ENCODE measurements around the gene EHBP1L1.

Gene EHBP1L1

DNA sequence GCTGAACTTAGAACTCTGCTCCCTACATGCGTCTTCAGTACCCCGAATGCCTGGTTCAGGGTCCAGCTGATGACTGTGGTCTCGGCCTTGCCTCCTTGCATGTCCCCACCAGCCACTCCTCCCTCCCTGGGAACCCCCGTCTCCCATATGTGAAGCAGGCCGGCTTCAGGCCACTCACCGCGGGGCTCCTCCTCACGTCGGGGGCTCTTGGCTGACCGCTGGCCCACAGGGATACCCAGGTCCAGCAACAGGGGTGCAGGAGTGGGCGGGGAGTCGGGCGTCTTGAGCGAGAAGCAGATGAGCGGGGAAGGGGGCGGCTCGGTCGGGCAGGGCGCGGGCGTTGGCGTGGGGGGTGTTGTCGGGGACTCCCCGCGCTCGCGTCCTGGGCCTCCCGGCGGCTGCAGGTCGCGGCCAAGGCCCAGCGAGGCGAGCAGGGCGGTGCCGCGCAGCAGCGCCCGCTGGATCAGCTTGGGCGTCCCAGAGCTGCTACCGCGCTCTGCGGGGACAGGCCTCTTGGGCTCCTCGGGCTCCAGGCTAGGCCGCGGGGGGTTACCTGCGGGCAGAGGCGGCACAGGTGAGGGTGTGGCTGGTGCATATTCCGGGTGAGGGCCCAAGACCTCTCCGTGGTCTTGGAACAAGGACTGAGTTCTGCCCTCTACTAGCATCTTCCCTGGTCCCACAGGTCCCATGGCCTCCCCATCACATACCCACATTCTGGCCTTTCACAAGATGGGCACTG, 23.5 kb downstream of the EHBP1L1 start:
- no peak for DNase-seq

DNA sequence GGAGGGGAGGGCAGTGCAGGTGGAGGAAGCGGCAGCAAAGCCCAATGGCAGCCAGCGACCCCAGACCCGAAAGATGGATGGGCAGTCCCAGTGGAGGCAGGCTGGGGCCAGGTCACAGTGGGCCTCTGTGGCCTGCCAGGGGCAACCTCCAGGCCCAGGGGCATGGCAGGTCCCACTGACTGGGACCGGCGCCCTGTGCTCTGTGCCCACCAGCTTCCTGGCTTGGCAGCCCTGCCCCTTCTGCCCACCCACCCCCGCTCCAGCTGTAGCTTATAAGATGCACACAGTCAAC, 24.0 kb downstream of the EHBP1L1 start:
- no peak for DNase-seq

DNA sequence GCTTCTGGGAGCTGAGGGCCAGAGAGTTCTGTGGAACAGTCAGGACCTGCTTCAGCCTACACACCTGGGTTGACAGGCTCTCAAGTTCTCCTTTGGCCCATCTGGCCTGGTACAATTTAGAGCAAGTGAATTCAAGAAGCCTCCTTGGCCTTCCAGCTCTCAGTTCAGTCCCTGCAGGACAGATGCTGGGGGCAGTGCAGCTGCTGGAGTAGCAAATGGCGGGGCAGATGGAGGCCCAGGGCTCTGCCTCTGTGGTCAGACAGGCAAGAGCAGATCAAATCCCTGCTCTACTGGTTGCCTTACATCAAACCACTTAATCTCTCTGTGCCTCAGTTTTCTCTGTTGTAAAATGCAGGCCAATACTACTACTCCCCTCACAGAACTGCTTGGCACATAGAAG, 28.4 kb downstream of the EHBP1L1 start:
- DNase-seq = no peak

DNA sequence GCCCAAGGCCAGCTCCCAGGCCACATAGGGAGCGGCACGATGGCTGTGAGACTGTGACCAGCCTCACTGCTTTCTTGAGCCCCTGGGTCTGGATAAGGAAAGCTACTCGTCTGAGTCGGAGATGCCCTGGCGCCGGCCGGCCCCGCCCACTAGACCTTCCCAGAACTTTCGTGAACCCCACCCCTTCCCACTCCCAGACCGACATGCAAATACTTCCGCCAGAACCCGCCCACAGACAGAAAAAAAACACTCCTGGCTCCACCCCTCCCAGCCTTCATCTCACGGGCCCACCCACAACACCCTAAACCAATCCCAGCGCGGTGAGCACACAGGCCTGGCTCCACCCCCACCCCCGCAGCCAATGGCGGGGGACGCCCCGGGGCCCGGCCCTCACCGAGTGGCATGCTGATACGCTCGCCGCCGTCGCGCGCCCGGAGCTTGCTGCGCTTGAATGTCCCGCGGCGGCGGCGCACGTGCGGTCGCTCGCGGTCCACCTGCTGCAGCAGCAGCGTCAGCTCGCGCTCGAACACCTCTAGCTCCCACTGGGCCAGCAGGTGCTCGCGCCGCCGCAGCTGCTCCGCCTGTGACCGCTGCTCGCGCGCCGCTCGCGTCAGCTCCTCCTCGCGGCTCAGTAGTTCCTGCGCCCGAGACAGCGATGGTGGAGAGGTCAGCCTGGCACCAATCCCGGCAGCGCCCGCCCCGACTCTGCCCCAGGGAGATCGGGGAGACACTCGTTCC, 31.2 kb downstream of the EHBP1L1 start:
- DNase-seq = no peak

DNA sequence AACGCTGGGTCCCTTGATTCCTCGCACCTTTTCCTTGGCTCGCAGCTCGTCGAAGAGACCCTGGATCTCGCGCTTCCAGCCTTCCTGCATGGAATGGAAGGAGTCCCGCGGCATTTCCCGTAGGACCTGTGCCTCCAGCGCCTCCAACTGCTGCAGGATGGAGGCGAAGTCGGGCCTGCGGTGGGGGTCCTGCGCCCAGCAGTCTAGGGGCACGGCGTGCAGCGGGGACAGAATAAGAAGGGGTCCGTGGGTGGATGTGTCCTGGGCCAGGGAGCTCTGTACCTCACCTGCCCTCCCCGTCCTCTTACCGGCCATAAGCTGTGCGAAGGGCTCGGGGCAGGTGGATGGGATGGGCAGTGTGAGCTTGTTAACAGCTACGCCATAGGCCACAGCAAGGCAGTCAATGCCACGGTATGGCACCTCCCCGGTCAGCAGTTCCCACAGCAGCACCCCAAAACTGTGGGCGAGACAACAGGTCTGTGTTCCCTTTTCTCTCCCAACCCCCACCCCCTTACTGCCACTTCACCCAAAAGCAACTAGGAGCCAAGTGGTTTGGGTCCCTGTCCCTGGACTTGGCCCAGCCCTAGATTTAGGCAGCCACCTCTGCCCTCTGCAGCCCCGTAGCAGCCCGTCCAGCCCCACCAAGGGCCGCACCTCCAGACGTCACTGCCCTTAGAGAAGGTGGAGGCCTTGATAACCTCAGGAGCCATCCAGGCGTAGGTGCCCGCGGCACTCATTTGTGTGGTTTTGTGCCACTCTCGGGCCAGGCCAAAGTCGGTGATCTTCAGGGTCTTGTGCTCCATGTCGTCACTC, 32.0 kb downstream of the EHBP1L1 start:
- DNase-seq = no peak

DNA sequence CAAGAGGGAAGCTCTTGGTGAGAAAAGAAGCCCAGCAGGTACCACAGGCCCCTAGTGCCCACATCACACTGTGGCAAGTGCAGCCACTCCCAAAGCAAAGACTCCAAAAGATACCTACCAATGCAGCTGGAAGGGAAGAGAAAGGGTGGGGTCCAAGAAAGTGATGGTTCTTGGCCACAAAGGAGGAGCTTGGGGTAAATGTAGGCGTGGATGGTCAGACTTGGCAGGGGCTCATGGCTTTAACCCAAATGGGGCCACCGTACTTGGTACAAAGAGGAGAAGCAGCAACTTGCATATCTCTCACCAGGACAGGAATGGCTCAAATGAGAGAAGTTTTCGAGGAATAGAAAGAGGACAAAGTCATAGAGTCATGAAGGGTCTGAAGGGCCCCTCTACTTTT, 33.4 kb downstream of the EHBP1L1 start:
- no peak for DNase-seq

DNA sequence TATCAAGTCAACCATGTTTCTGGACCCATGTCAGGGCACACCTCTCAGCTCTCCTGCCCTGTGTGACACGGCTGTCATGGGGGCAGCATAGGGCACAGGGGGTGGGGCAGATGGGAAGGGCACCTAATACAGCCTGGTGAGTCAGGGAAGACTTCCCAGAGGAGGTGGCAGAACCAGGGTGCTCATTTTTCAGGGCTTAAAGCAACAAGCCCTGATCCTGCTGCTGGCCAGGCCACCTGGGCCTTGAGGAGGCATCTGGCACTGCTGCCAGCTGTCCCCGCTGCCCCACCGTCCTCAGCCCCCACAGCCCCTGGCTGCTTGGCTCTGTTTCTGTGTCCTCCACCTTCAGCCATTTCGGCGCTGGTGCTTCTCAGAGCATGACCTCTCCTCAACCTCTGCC, 33.8 kb downstream of the EHBP1L1 start:
- no peak for DNase-seq

DNA sequence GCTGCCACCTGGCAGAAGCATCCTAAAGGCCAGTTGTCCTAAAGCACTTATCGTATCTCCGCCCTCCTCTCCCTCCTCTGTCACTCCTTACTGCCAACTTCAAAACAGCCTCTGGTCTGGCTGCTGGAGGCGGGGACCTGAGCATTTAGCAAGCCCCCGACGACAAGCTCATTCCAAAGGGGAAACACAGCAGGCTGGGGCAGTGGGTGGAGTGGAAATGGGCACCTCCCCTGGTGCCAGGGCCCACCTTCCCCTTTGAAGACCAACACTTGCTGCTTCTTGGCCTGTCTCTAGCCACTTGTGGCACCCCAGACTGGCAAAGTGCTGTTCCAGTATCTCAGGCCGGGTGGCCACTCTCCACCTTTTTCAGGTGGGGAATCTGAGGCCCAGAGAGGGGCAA, 34.6 kb downstream of the EHBP1L1 start:
- DNase-seq = no peak

DNA sequence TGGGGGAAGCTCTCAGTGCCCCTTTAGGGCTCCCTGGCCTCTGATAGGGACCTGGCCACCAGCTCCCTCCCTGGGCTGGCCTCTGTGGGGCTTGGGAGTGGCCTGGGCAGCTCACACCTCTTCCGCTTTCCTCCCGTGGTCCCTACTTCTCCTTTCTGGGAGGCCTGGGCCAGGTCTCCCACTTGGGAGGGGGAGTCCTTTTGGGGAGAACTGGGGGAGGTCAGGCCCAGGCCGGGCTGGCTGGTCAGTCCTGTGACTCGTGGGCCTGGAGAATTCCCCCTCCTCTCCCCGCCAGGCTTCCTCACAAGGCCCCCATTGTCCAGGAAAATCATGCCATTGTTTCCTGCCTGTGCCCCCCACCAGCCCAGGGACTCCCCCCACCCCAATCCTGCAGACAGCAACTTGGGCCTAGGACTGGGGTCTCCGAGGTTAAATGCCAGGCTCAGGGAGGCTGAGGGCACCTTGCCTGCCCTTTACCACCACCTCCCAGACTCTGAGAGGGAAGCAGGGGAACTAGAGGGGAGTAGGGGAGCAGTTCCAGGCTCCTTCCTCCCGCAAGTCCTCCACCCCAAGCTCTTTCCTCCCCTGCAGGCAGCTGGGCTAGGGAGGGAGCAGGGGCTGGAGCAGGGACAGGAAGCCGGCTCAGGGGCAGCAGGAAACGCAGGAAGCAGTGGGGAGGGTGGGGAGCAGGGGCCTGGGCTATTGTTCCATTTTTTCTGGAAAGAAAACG, 35.3 kb downstream of the EHBP1L1 start:
- no peak for DNase-seq

DNA sequence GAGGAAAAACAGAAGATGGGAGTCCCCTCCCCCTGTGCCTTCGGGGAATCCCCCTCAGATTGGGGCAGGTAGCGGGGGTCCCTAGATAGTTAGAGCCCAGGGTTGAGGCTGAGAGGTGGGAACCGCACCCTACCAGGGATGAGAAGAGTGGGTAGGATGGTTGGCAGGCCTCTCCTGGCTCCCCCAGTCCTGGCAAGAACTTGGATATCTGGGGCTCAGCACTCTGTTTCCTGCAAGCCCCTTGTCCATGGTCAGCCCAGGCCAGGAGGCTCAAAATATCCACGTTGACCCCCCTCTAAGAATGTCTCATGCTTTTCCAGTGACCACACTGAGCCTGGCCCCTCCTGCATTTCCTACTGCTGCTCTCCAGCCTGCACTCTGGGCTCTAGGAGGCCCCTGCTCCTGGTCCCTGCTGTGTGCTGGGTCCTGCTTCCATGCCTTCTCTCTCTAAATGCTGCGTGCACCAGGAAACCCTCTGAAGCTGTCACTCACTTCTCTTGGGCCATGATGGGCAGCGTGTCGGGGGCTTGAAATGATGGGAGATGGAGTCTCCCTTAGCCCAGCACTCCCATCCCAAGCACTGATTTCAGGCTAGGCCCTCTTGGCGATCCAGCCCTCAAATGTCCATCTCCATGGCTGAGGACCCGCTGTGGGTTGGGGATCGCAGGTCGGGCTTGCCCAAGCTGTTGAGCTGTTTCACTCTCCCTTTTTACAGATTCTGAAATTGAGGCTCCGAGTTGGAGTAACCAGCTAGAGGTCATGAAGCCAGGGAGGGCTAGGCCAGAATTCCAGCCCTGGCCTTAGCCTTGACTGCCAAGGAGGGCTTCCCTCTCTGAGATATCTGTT, 36.1 kb downstream of the EHBP1L1 start:
- DNase-seq = no peak

DNA sequence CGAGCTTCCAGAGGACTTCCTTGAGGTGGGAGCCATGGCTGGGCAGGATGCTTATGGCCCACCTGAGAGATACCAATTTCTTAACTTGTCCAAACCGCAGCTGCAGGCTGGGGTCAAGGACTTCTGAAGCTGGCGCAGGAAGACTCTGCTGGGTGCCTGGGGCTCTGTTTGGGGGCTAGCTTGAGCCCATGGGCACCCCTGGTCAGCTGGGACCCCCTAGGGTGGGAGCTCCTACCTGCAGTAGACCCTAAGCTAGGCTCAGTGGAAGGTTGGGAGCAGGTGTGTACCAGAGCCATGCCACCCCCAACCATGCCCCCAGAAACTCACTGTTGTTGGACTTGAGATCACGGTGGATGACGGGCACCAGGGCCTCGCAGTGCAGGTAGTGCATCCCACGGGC, 36.8 kb downstream of the EHBP1L1 start:
- no peak for DNase-seq

DNA sequence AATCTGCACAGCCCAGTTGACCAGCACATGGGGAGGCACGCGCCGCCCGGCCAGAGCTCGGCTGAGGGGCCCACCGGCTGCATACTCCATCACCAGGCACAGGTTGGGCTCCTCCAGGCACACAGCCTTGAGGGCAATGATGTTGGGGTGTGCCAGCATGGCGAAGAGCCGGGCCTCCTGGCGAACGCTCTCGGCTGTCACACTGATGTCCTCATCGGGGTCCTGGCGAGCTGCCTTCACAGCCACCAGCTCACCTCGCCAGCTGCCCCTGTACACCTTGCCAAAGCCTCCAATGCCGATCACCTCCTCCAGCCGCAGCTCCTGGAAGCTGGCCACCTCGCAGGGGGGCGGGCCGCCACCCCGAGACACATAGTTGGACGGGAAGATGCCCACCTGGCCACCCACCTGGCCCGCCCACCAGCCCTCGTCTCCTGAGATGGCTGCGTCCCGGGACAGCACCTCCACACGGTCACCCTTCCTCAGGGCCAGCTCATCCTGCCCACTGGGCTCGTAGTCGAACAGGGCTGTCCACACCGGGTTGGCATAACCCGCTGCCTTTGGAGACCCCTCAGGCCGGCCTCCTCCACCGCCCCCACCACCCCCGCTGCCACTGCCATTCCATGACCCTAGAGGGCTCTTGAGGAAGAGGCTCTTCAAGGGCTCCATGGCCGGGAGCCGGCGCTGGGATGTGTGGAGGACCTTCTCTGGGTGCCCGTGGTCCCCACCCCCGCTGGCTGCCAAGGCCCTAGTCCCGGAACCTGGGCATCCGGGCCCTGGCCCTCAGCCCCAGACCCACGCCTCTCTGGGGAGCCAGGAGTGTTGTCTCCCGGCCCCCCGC, 37.5 kb downstream of the EHBP1L1 start:
- no peak for DNase-seq

DNA sequence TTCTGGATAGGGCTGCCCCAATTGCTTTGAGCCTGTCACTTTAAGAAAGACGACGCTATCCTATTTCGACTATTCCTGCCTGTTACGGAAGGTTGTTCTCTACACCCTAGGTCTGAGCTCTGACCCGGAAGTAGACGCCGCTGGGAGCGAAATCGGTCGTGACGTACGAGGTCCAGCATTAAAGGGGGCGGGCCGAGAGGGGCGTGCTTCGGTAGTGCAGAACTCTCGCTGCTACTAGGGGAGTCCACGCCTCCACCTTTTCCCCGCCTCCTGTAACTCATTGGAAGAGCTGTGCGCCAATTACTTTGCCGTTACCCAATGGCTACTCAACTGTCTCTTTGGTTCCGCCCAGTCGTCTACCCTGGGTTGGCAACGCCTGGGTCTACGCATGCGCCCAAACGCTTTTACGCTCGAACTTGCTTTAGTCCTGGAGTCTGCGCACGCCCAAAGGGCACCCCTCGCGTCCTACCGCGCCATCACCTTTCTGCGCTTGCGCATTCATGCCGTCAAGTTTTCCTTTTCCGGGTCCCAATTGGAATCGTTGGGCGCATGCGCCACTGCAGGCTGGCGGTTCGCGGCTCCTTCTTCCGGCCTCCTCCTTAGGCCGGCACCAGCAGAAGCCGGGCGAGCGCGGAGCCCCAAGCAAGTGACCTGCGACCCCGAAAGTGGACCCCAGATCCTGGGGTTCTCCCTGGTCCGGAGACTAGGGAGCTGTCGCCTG, 39.5 kb downstream of the EHBP1L1 start, which contains the start of gene PCNX3:
PCNX3 (plus strand) TSS at position 548 of the 721 bp plus-strand sequence. CDS start 536 bp downstream, outside the sequence.
- DNase-seq = peak; percentile 100

DNA sequence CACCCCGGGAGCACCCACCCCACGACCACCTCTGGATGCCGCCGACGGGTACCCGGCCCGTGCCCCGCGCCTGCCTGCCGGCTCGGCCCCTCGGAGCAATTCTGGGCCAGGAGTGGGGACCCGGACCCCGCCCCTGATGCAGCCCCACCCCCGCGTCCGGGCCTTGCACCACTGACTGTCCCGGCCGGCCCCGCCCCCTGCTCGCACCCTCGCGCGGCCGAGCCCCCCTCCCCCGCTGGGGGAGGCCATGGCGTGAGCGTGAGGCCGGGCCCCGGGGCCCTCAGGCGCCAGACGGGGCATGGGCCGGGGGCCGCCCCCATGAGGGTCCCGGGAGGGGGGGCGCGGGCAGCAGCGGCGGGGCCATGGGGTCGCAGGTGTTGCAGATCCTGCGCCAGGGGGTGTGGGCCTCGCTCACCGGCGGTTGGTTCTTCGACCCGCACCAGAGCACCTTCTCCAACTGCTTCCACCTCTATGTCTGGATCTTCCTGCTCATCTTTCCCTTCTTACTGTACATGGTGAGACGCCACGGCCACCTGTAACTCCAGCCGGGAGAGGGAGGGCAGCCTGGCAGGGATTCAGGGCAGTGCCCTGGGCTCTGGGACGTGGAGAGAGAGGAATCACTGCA, 40.2 kb downstream of the EHBP1L1 start:
- DNase-seq = peak; percentile 45

DNA sequence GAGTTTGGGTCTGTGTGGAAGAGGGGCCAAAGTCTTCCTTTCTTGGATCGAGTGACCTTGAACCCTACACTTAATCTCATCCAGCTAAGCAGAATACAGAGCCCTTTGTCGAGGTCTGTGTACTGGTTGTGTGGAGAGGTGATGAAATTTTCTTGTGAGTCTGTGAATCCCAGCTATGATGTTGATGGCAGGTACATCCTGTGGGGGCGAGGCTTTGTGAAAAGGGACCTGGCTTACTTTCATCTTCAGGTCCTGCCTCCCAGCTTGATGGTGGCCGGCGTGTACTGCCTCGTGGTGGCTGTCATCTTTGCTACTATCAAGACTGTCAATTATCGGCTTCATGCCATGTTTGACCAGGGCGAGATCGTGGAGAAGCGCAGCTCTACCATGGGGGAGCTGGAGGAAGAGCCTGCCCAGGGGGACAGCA, 40.7 kb downstream of the EHBP1L1 start:
- no peak for DNase-seq

DNA sequence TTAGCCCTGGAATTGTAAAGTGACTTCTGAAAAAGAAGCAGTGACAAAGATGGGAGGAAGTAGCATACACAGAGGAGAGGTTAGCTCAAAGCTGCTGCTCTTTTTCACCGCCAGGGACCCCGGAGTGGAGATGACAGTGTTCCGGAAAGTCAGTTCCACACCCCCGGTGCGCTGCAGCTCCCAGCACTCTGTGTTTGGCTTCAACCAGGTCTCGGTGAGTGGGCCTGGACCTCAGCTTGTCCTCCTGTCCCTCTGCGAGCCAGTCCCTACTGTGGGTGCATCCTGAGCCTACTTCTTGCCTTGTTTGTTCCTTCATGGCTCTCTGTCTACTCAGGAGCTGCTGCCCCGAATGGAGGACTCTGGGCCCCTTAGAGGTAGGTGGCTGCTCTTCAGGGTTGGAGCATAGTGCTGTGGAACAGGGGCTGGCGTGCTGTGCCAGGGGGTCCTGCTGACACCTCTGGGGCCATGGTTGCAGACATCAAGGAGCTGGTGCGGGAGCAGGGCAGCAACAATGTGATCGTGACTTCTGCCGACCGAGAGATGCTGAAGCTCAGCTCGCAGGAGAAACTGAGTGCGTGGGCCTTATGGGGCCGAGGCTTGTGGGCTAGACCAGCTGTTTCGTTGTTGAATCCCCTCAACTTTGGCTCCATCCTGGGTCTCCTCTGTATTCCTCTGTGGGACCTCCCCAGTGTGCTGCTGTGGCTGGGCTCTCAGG, 41.4 kb downstream of the EHBP1L1 start:
- no peak for DNase-seq

DNA sequence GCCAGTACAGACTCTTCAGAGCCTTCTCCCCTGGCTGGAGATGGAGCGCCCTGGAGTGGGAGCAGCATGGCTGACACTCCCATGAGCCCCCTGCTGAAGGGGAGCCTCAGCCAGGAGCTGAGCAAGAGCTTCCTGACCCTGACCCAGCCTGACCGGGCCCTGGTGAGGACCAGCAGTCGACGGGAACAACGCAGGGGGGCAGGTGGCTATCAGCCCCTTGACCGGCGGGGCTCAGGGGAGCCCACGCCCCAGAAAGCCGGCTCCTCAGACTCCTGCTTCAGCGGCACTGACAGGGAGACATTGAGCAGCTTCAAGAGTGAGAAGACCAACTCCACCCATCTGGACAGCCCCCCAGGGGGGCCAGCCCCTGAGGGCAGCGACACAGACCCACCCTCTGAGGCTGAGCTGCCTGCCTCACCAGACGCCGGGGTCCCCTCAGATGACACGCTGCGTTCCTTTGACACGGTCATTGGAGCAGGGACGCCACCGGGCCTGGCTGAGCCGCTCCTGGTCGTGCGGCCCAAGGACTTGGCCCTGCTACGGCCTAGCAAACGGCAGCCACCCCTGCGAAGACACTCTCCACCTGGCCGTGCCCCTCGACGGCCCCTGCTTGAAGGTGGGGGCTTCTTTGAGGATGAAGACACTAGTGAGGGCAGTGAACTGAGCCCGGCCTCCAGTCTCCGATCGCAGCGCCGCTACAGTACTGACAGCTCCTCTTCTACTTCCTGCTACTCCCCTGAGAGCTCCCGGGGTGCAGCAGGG, 42.3 kb downstream of the EHBP1L1 start:
- no peak for DNase-seq

DNA sequence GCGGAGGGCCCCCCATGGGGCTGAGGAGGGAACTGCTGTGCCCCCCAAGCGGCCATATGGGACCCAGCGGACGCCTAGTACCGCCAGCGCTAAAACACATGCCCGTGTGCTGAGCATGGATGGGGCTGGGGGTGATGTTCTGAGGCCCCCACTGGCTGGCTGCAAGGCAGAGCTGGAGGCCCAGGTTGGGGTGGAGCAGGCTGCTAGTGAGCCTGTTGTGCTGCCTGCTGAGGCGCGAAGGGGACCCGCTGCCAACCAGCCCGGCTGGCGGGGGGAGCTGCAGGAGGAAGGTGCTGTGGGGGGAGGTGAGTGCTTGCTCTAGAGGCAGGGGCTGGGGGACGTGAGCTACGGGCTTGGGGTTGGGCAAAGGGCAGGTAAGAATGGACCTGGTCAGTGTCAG, 42.9 kb downstream of the EHBP1L1 start:
- no peak for DNase-seq

All from stimulated activated naive CD4-positive, alpha-beta T cell treated with Interleukin-2 at 50 U/mL for 16 hours (primary cell).